GM12865 (cell line): ENCODE data around the gene STYK1.
"Not testable (repeated sequence)": the region's sequence is repeated elsewhere in the genome, so short reads cannot be mapped to it uniquely, and the experiment has no call there.

Experiments
- DNase-seq: peaks from one replicate; pipeline ENCODE4 v3.0.0; 2010; ENCODE audit warnings: low read depth
- H3K4me3 ChIP-seq: 2 replicates; pipeline ENCODE4 v1.5.1; 2011; ENCODE audit warnings: mild to moderate bottlenecking, low read depth, low read length, control low read depth
- CTCF ChIP-seq: IDR thresholded peaks from 2 replicates; pipeline ENCODE4 v1.5.1; 2011; ENCODE audit warnings: low read length, control low read depth, low read depth, inconsistent platforms; ENCODE audit not compliant: insufficient read depth; ENCODE audit errors: missing control alignments

STYK1 gene

GRCh38 chr12:10614056-10614370 is 59.8 kb downstream of the STYK1 start:
- DNase-seq: no peak
- peak overlapping the region; percentile 84 for H3K4me3 ChIP-seq
- TF ChIP-seq CTCF: no peak

- H3K4me3 ChIP-seq: peak within 1 kb of the TSS; percentile 84
- no peak for TF ChIP-seq CTCF
These were observed 60.4 kb downstream of the STYK1 start, which contains the start of gene MAGOHB for GRCh38 chr12:10613349-10614055. Gene MAGOHB, minus strand, starts transcription at chr12:10613609. Its CDS starts 77 bp downstream, at chr12:10613532.

GRCh38 chr12:10612984-10613348 is 60.9 kb downstream of the STYK1 start:
- DNase-seq: peak; percentile 13
- H3K4me3 ChIP-seq: peak overlapping the region; percentile 84
- no peak for TF ChIP-seq CTCF

More at GRCh38 chr12:10613349-10614055, 60.4 kb downstream of the STYK1 start, which contains the start of gene MAGOHB:
- DNase-seq: peak; percentile 98

- no peak for TF ChIP-seq CTCF
- no peak for DNase-seq
- H3K4me3 ChIP-seq: peak overlapping the region; percentile 84
These were observed 61.7 kb downstream of the STYK1 start for GRCh38 chr12:10612110-10612509.

GRCh38 chr12:10611258-10611657 is 62.6 kb downstream of the STYK1 start:
- not testable (repeated sequence) for DNase-seq, H3K4me3 ChIP-seq

GRCh38 chr12:10610188-10610587 is 63.7 kb downstream of the STYK1 start:
- TF ChIP-seq CTCF: no peak
- no peak overlapping the region for H3K4me3 ChIP-seq
- DNase-seq: no peak

- no peak for TF ChIP-seq CTCF
- DNase-seq: no peak
These were observed 65.9 kb downstream of the STYK1 start for GRCh38 chr12:10607885-10608458.

More at GRCh38 chr12:10607885-10608458, 65.9 kb downstream of the STYK1 start:
- H3K4me3 ChIP-seq: no peak overlapping the region
